Trophoblast cell (in vitro differentiated cells and primary cell): ENCODE results near the gene CERKL.

Source experiments
- DNase-seq, 2 donors: peaks; one replicate each; pipeline ENCODE4 v3.0.0-alpha.2; 2016
- H2AFZ ChIP-seq: 2 replicates; pipeline ENCODE4 v1.6.1; 2013; ENCODE audit warnings: low read length, moderate library complexity, mild to moderate bottlenecking; ENCODE audit not compliant: insufficient read depth, poor library complexity
- H2AK5ac ChIP-seq: 2 replicates; pipeline ENCODE4 v1.6.1; 2013; ENCODE audit warnings: mild to moderate bottlenecking, low read length
- H2BK120ac ChIP-seq: 2 replicates; pipeline ENCODE4 v1.6.1; 2013; ENCODE audit warnings: low read length, mild to moderate bottlenecking, moderate library complexity; ENCODE audit not compliant: insufficient read depth, poor library complexity
- H2BK12ac ChIP-seq: 2 replicates; pipeline ENCODE4 v1.6.1; 2013; ENCODE audit warnings: mild to moderate bottlenecking, low read length, moderate library complexity
- H2BK5ac ChIP-seq: 2 replicates; pipeline ENCODE4 v1.6.1; 2013; ENCODE audit warnings: low read length, low read depth, moderate library complexity, mild to moderate bottlenecking; ENCODE audit not compliant: poor library complexity
- H3K14ac ChIP-seq: 2 replicates; pipeline ENCODE4 v1.6.1; 2013; ENCODE audit warnings: mild to moderate bottlenecking, low read length
- H3K18ac ChIP-seq: 2 replicates; pipeline ENCODE4 v1.6.1; 2013; ENCODE audit warnings: mild to moderate bottlenecking, low read length
- H3K23ac ChIP-seq: 2 replicates; pipeline ENCODE4 v1.6.1; 2013; ENCODE audit warnings: low read length
- H3K27ac ChIP-seq: 2 replicates; pipeline ENCODE4 v1.5.1; 2013; ENCODE audit warnings: low read depth, mild to moderate bottlenecking, inconsistent platforms, low read length, moderate library complexity
- H3K27me3 ChIP-seq: 2 replicates; pipeline ENCODE4 v1.6.1; 2013; ENCODE audit warnings: inconsistent platforms, mild to moderate bottlenecking, low read length, moderate library complexity; ENCODE audit not compliant: insufficient read depth
- H3K36me3 ChIP-seq, 2 experiments: 1 replicate in 1 of 2; 2 replicates in 1 of 2; pipeline ENCODE4 v1.6.1; 2013; ENCODE audit warnings: low read length in 2 of 2, mild to moderate bottlenecking in 2 of 2, moderate library complexity in 1 of 2; ENCODE audit not compliant: insufficient read depth in 2 of 2, control insufficient read depth in 1 of 2
- H3K4ac ChIP-seq: 2 replicates; pipeline ENCODE4 v1.6.1; 2013; ENCODE audit warnings: low read depth, mild to moderate bottlenecking, low read length, moderate library complexity
- H3K4me1 ChIP-seq, 2 experiments: 1 replicate in 1 of 2; 2 replicates in 1 of 2; pipeline ENCODE4 v1.6.1; 2013; ENCODE audit warnings: low read length in 2 of 2, mild to moderate bottlenecking in 2 of 2, moderate library complexity in 1 of 2; ENCODE audit not compliant: insufficient read depth in 2 of 2, control insufficient read depth in 1 of 2
- H3K4me2 ChIP-seq: 2 replicates; pipeline ENCODE4 v1.6.1; 2013; ENCODE audit warnings: inconsistent platforms, mild to moderate bottlenecking, low read length, moderate library complexity
- H3K4me3 ChIP-seq: 2 replicates; pipeline ENCODE4 v1.5.1; 2013; ENCODE audit warnings: mild to moderate bottlenecking, low read depth, low read length, inconsistent platforms
- H3K79me1 ChIP-seq: one replicate; pipeline ENCODE4 v1.6.1; 2013; ENCODE audit warnings: low read length
- H3K79me2 ChIP-seq: 2 replicates; pipeline ENCODE4 v1.6.1; 2013; ENCODE audit warnings: low read length, mild to moderate bottlenecking; ENCODE audit not compliant: control insufficient read depth, insufficient read depth, poor library complexity
- H3K9ac ChIP-seq: 2 replicates; pipeline ENCODE4 v1.6.1; 2013; ENCODE audit warnings: mild to moderate bottlenecking, low read length
- H3K9me3 ChIP-seq: 2 replicates; pipeline ENCODE4 v1.6.1; 2013; ENCODE audit warnings: low read depth, mild to moderate bottlenecking, control low read depth, inconsistent platforms, low read length; ENCODE audit not compliant: insufficient read depth
- H4K12ac ChIP-seq: 2 replicates; pipeline ENCODE4 v1.6.1; 2013; ENCODE audit warnings: low read depth, mild to moderate bottlenecking, low read length, moderate library complexity
- H4K8ac ChIP-seq: 2 replicates; pipeline ENCODE4 v1.6.1; 2013; ENCODE audit warnings: low read depth, mild to moderate bottlenecking, low read length, moderate library complexity
- H4K91ac ChIP-seq: one replicate; pipeline ENCODE4 v1.6.1; 2013; ENCODE audit warnings: low read depth, mild to moderate bottlenecking, low read length, moderate library complexity
- WGBS: extraction: QIAGEN DNeasy Blood & Tissue Kit; methylation state at CpG from one replicate; pipeline ENCODE4 v1.1.7; 2013; ENCODE audit warnings: missing lambda C conversion rate; ENCODE audit not compliant: insufficient read length, insufficient coverage; ENCODE audit errors: extremely low coverage; 5-methylcytosine and 5-hydroxymethylcytosine counted together

Gene CERKL

DNA sequence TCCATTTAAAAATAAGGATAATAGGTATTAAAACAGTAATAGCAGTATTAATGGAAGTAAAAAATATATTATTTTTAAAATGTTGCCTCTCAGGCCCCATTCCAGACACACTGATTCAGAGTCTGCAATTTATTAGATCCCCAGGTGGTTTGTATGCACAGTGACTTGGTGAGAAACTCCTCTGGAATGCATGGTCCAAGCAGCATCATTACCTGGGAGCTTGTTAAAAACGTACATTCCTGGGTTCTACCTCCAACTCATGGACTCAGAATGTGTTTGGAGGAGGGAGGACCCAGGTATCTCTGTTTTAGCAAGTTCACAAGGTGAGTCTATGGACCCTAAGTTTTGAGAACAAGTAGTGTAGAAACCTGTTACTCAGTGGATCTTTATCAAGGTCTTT, 104.1 kb downstream of the CERKL start:
- no CpG with 5 or more reads among the region's 1 CpG for WGBS
- no peak overlapping the region for H2AK5ac ChIP-seq

DNA sequence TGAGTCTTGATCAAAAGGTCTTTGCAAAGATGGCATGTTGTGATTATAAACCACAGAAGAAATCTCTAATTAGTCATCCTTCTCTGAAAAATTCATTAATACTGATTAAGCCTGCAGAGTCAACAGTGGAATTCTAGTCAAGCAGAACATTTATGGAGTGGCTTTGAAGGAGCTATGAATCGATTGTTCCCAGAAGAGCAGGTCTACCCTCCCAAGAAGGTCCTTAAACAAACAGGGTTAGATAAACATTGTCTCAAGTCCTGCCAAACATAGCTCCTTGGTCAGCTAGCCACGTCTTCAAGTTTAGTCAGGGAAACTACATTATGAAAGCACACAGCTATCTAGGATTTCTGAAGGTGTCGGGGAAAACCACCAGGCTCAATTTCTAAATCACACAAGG, 110.8 kb downstream of the CERKL start:
- H2BK12ac ChIP-seq, result no peak overlapping the region
- no peaks in the 10 kb centered on the region for H3K9me3 ChIP-seq
- no peak overlapping the region for H2AK5ac ChIP-seq
- no peak overlapping the region for H3K4me3 ChIP-seq
- H2BK5ac ChIP-seq, result no peak overlapping the region
- H3K18ac ChIP-seq, result no peak overlapping the region
- no peak overlapping the region for H3K4ac ChIP-seq
- H3K9ac ChIP-seq, result no peak overlapping the region
- H4K12ac ChIP-seq, result no peak overlapping the region
- H3K27me3 ChIP-seq, result no peaks in the 10 kb centered on the region
- H3K4me1 ChIP-seq, result no peaks in the 10 kb centered on the region
- H3K36me3 ChIP-seq, result no peaks in the 10 kb centered on the region
- H4K91ac ChIP-seq, result no peak overlapping the region
- no peak overlapping the region for H3K23ac ChIP-seq
- no peak overlapping the region for H2BK120ac ChIP-seq
- H3K4me2 ChIP-seq, result no peak overlapping the region
- WGBS, result no CpG with 5 or more reads among the region's 3 CpGs
- H4K8ac ChIP-seq, result no peak overlapping the region
- H2AFZ ChIP-seq, result no peak overlapping the region
- no peaks in the 10 kb centered on the region for H3K79me2 ChIP-seq
- H3K14ac ChIP-seq, result no peak overlapping the region
- H3K27ac ChIP-seq, result no peak overlapping the region
- DNase-seq, result no peak
- H3K79me1 ChIP-seq, result no peaks in the 10 kb centered on the region

More for the DNA sequence above, 104.1 kb downstream of the CERKL start:
- Histone ChIP-seq H3K79me2 (no peaks in the 10 kb centered on the region), H3K9me3 (no peaks in the 10 kb centered on the region), H4K91ac (no peak overlapping the region), H3K14ac (no peak overlapping the region), H3K4me2 (no peak overlapping the region), H2BK120ac (no peak overlapping the region), H3K79me1 (no peaks in the 10 kb centered on the region), H3K36me3 (no peaks in the 10 kb centered on the region), H2BK12ac (no peak overlapping the region), H2BK5ac (peak overlapping the region; percentile 31), H3K9ac (no peak overlapping the region), H2AFZ (no peak overlapping the region), H3K4me3 (no peak overlapping the region), H3K4me1 (peaks cover 0 to 1% of the 10 kb centered on the region in 2 experiments), H3K27me3 (no peaks in the 10 kb centered on the region), H3K27ac (peak overlapping the region; percentile 44), H4K8ac (no peak overlapping the region), H3K4ac (no peak overlapping the region), H3K23ac (no peak overlapping the region), H3K18ac (no peak overlapping the region), H4K12ac (no peak overlapping the region)
- peak; percentile 7 to 20 for DNase-seq

DNA sequence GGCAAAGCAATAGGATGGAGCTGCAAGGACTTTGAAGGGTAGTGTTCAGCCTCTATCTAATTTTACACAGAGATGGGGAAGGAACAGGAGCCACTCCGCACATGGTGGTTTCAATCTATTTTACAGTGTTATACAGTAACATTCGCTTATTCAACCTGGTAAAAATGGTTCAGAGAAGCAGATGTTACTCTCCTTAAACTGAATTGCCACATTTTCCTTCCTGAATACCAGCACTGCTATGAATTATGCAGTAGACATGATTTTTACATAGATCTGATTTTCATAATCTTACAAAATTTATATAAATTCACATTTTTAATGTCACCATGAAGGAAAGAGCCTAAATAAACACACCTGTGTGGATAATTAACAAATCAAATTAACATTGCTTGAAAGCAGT, 114.7 kb downstream of the CERKL start:
- no CpG with 5 or more reads among the region's 2 CpGs for WGBS
- Histone ChIP-seq H3K18ac (no peak overlapping the region), H3K4me1 (peaks cover 0 to 3% of the 10 kb centered on the region in 2 experiments), H2BK5ac (no peak overlapping the region), H3K27ac (no peak overlapping the region), H3K4me3 (no peak overlapping the region), H2AK5ac (no peak overlapping the region), H2BK120ac (no peak overlapping the region), H4K8ac (no peak overlapping the region), H3K79me2 (no peaks in the 10 kb centered on the region), H2BK12ac (no peak overlapping the region), H3K79me1 (no peaks in the 10 kb centered on the region), H3K9ac (no peak overlapping the region), H3K4me2 (no peak overlapping the region), H4K12ac (no peak overlapping the region), H3K36me3 (no peaks in the 10 kb centered on the region), H3K9me3 (peaks cover 2% of the 10 kb centered on the region), H3K23ac (no peak overlapping the region), H2AFZ (no peak overlapping the region), H3K14ac (no peak overlapping the region), H3K4ac (no peak overlapping the region), H3K27me3 (no peaks in the 10 kb centered on the region), H4K91ac (no peak overlapping the region)
- no peak for DNase-seq

DNA sequence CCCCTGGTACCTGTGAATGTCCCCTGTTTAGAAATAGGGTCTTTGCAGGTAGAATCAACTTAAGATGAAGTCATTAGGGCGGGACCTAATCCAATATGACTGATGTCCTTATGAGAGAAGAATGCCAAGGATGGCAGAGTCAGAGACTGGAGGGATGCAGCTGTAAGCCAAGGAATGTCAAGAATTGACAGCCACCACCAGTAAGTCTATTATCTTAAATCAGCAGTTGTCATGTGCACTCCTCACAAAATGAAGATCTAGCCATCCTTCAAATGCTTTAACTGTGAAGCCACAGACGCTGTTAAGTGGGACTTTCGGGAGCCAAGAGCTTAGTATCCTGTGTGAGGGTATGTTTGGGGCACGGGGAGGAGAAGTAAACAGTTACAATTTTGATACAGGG, 116.5 kb downstream of the CERKL start:
- peak; percentile 37 to 75 for DNase-seq
- H2BK5ac ChIP-seq, result no peak overlapping the region
- no peak overlapping the region for H3K14ac ChIP-seq
- H3K27ac ChIP-seq, result no peak overlapping the region
- no peak overlapping the region for H3K23ac ChIP-seq
- H4K91ac ChIP-seq, result no peak overlapping the region
- no peaks in the 10 kb centered on the region for H3K79me2 ChIP-seq
- H2BK120ac ChIP-seq, result no peak overlapping the region
- H3K9ac ChIP-seq, result no peak overlapping the region
- no peaks in the 10 kb centered on the region for H3K36me3 ChIP-seq
- no peak overlapping the region for H3K4ac ChIP-seq
- H3K18ac ChIP-seq, result no peak overlapping the region
- no peak overlapping the region for H3K4me3 ChIP-seq
- H2AK5ac ChIP-seq, result no peak overlapping the region
- no CpG with 5 or more reads among the region's 4 CpGs for WGBS
- H3K27me3 ChIP-seq, result no peaks in the 10 kb centered on the region
- H2AFZ ChIP-seq, result no peak overlapping the region
- H2BK12ac ChIP-seq, result no peak overlapping the region
- no peak overlapping the region for H4K12ac ChIP-seq
- H3K9me3 ChIP-seq, result peaks cover 2% of the 10 kb centered on the region
- no peaks in the 10 kb centered on the region for H3K79me1 ChIP-seq
- no peak overlapping the region for H3K4me2 ChIP-seq
- no peak overlapping the region for H4K8ac ChIP-seq
- H3K4me1 ChIP-seq, result peaks cover 0 to 3% of the 10 kb centered on the region in 2 experiments
